ENCODE results near the gene SHB. TPM values are rescaled to one million over a fixed set of nuclear protein-coding genes. Genes with fewer than 3 reads are reported as not detected.
A peak's percentile ranks its signal among the peaks of the same experiment; 100 is the strongest.

Gene SHB
- total and polyA plus RNA-seq, 2 donors (not counting 1 experiment from before 2014, with no cell fraction given) = 9.9 to 13.9 TPM

- Histone ChIP-seq H2AFZ (ENCODE audit: low read length) (no peak overlapping the region), H3K36me3 (ENCODE audit: control insufficient read depth, insufficient read depth, low read length) (peaks cover 2% of the 10 kb centered on the region), H3K4me2 (ENCODE audit: extremely low read depth, insufficient read depth, low read length) (no peak overlapping the region), H3K79me2 (ENCODE audit: control insufficient read depth, insufficient read depth, low read length) (peaks cover 8% of the 10 kb centered on the region), H3K9me3 (ENCODE audit: control insufficient read depth, insufficient read depth, low read depth, low read length) (no peaks in the 10 kb centered on the region), H4K20me1 (ENCODE audit: control insufficient read depth, extremely low read depth, insufficient read depth, low read length) (no peaks in the 10 kb centered on the region), H3K9ac (ENCODE audit: insufficient read depth, low read length) (no peak overlapping the region), H3K4me1 (ENCODE audit: control insufficient read depth, extremely low read depth, insufficient read depth, low read length) (peaks cover 3% of the 10 kb centered on the region), H3K27me3 (ENCODE audit: control insufficient read depth, insufficient read depth, low read length) (no peaks in the 10 kb centered on the region), H3K4me3 (replicated peaks in 1 of 4; ENCODE audit: control extremely low read depth in 1 of 4, insufficient read depth in 1 of 4, low read depth in 3 of 4, low read length in 4 of 4) (no peak overlapping the region), H3K27ac (ENCODE audit: insufficient read depth, low read length) (no peak overlapping the region)
- peak in 1 of 2 donors; percentile 54 for DNase-seq (ENCODE audit: low read depth in 2 of 2)
- TF ChIP-seq, protein P1, sequence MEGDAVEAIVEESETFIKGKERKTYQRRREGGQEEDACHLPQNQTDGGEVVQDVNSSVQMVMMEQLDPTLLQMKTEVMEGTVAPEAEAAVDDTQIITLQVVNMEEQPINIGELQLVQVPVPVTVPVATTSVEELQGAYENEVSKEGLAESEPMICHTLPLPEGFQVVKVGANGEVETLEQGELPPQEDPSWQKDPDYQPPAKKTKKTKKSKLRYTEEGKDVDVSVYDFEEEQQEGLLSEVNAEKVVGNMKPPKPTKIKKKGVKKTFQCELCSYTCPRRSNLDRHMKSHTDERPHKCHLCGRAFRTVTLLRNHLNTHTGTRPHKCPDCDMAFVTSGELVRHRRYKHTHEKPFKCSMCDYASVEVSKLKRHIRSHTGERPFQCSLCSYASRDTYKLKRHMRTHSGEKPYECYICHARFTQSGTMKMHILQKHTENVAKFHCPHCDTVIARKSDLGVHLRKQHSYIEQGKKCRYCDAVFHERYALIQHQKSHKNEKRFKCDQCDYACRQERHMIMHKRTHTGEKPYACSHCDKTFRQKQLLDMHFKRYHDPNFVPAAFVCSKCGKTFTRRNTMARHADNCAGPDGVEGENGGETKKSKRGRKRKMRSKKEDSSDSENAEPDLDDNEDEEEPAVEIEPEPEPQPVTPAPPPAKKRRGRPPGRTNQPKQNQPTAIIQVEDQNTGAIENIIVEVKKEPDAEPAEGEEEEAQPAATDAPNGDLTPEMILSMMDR (conservative IDR thresholded peaks at IDR 0.05 in 1 of 2, IDR thresholded peaks at IDR 0.05 in 1 of 2; ENCODE audit: low read depth in 1 of 2, low read length in 2 of 2) = no peak
- no peak for TF ChIP-seq EZH2 (IDR thresholded peaks at IDR 0.05; ENCODE audit: low read length, missing control alignments)
Measured at GRCh38 chr9:37925786-37926736, 143.0 kb downstream of the SHB start.

GRCh38 chr9:37925006-37925405 lies 144.0 kb downstream of the SHB start:
- no peak for DNase-seq (ENCODE audit: low read depth in 2 of 2)
- no peak overlapping the region for H3K27ac ChIP-seq (ENCODE audit: insufficient read depth, low read length)
- no peak overlapping the region for H3K9ac ChIP-seq (ENCODE audit: insufficient read depth, low read length)
- H3K4me3 ChIP-seq (replicated peaks in 1 of 4; ENCODE audit: control extremely low read depth in 1 of 4, insufficient read depth in 1 of 4, low read depth in 3 of 4, low read length in 4 of 4) = no peak overlapping the region
- no peaks in the 10 kb centered on the region for H4K20me1 ChIP-seq (ENCODE audit: control insufficient read depth, extremely low read depth, insufficient read depth, low read length)
- TF ChIP-seq, protein P1 (conservative IDR thresholded peaks at IDR 0.05 in 1 of 2, IDR thresholded peaks at IDR 0.05 in 1 of 2; ENCODE audit: low read depth in 1 of 2, low read length in 2 of 2) = no peak
- TF ChIP-seq EZH2 (IDR thresholded peaks at IDR 0.05; ENCODE audit: low read length, missing control alignments) = no peak
- H3K36me3 ChIP-seq (ENCODE audit: control insufficient read depth, insufficient read depth, low read length) = peaks cover 5% of the 10 kb centered on the region
- peaks cover 3% of the 10 kb centered on the region for H3K4me1 ChIP-seq (ENCODE audit: control insufficient read depth, extremely low read depth, insufficient read depth, low read length)
- H2AFZ ChIP-seq (ENCODE audit: low read length) = no peak overlapping the region
- no peak overlapping the region for H3K4me2 ChIP-seq (ENCODE audit: extremely low read depth, insufficient read depth, low read length)
- H3K27me3 ChIP-seq (ENCODE audit: control insufficient read depth, insufficient read depth, low read length) = no peaks in the 10 kb centered on the region
- H3K79me2 ChIP-seq (ENCODE audit: control insufficient read depth, insufficient read depth, low read length) = peaks cover 8% of the 10 kb centered on the region
- no peaks in the 10 kb centered on the region for H3K9me3 ChIP-seq (ENCODE audit: control insufficient read depth, insufficient read depth, low read depth, low read length)

DNA sequence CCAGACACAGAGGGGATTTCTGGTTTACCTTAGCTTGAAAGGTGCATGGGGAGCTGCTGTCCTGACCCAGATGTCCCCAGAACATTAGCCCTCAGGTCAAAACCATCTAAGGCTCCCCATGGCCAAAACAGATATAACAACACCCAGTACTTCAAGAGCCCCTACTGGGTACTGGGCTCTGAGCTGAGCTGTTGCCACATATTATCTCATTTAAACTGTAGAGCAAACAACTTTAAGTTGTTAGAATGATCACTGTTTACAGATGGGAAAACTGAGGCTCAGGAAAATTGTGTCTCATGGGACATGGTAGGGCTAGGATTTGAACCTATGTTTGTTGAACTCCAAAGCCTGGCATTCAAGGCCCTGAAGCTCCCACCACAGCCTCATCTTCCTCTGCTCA lies 144.5 kb downstream of the SHB start:
- Histone ChIP-seq H2AFZ (ENCODE audit: low read length) (no peak overlapping the region), H3K27me3 (ENCODE audit: control insufficient read depth, insufficient read depth, low read length) (no peaks in the 10 kb centered on the region), H4K20me1 (ENCODE audit: control insufficient read depth, extremely low read depth, insufficient read depth, low read length) (no peaks in the 10 kb centered on the region), H3K4me1 (ENCODE audit: control insufficient read depth, extremely low read depth, insufficient read depth, low read length) (peaks cover 3% of the 10 kb centered on the region), H3K79me2 (ENCODE audit: control insufficient read depth, insufficient read depth, low read length) (peaks cover 8% of the 10 kb centered on the region), H3K4me2 (ENCODE audit: extremely low read depth, insufficient read depth, low read length) (no peak overlapping the region), H3K27ac (ENCODE audit: insufficient read depth, low read length) (no peak overlapping the region), H3K4me3 (replicated peaks in 1 of 4; ENCODE audit: control extremely low read depth in 1 of 4, insufficient read depth in 1 of 4, low read depth in 3 of 4, low read length in 4 of 4) (no peak overlapping the region), H3K36me3 (ENCODE audit: control insufficient read depth, insufficient read depth, low read length) (peaks cover 9% of the 10 kb centered on the region), H3K9me3 (ENCODE audit: control insufficient read depth, insufficient read depth, low read depth, low read length) (no peaks in the 10 kb centered on the region), H3K9ac (ENCODE audit: insufficient read depth, low read length) (no peak overlapping the region)
- DNase-seq (ENCODE audit: low read depth in 2 of 2) = no peak
- TF ChIP-seq, protein P1 (conservative IDR thresholded peaks at IDR 0.05 in 1 of 2, IDR thresholded peaks at IDR 0.05 in 1 of 2; ENCODE audit: low read depth in 1 of 2, low read length in 2 of 2) = no peak
- no peak for TF ChIP-seq EZH2 (IDR thresholded peaks at IDR 0.05; ENCODE audit: low read length, missing control alignments)
